CD4-positive, alpha-beta memory T cell (primary cell): ENCODE results near the gene BBS2. TPM values are rescaled to one million over a fixed set of nuclear protein-coding genes. Genes with fewer than 3 reads are reported as not detected.

Source experiments
- CTCF ChIA-PET: fragments of 350-600 bp; sonication (Branson Sonifier 250); formaldehyde crosslinking; loops from one replicate; lab custom pipeline; 2021; ENCODE audit warnings: inconsistent platforms; ENCODE audit not compliant: partially characterized antibody; lab: Charles Lee
- POLR2A ChIA-PET: fragments of 350-600 bp; sonication (Branson Sonifier 250); formaldehyde crosslinking; loops from one replicate; lab custom pipeline; 2021; ENCODE audit not compliant: partially characterized antibody; lab: Charles Lee
- DNase-seq, 5 donors: peaks; one replicate each; pipeline versions ENCODE4 v3.0.0 to v3.0.0-alpha.2; 2020 to 2022; ENCODE audit warnings: mixed read lengths in 1 of 5
- H3K27ac ChIP-seq: one replicate; pipeline ENCODE4 v1.7.0; 2013; ENCODE audit warnings: low read depth, low read length
- H3K27me3 ChIP-seq: 2 replicates; pipeline ENCODE4 v1.7.0; 2013; ENCODE audit warnings: mild to moderate bottlenecking, low read length, moderate library complexity; ENCODE audit not compliant: insufficient read depth
- H3K36me3 ChIP-seq: 2 replicates; pipeline ENCODE4 v1.7.0; 2013; ENCODE audit warnings: mild to moderate bottlenecking, low read length, moderate library complexity; ENCODE audit not compliant: insufficient read depth
- H3K4me1 ChIP-seq: 2 replicates; pipeline ENCODE4 v1.7.0; 2013; ENCODE audit warnings: mild to moderate bottlenecking, low read length, moderate library complexity; ENCODE audit not compliant: insufficient read depth
- H3K4me3 ChIP-seq, 2 donors: one replicate each; pipeline ENCODE4 v1.7.0; 2013; ENCODE audit warnings: low read length in 2 of 2, mild to moderate bottlenecking in 1 of 2
- H3K9me3 ChIP-seq, 2 donors: one replicate each; pipeline ENCODE4 v1.7.0; 2013; ENCODE audit warnings: low read length in 2 of 2, control low read depth in 1 of 2; ENCODE audit not compliant: control insufficient read depth in 1 of 2
- H3K27ac Mint-ChIP-seq, 7 donors: one replicate each; pipeline ENCODE4 v1.8.0; 2020 to 2021; ENCODE audit warnings: mixed read lengths in 7 of 7, mild to moderate bottlenecking in 6 of 7, inconsistent platforms in 3 of 7, moderate library complexity in 3 of 7
- H3K27me3 Mint-ChIP-seq, 2 donors: one replicate each; pipeline ENCODE4 v1.8.0; 2020 to 2021; ENCODE audit warnings: mixed read lengths in 2 of 2
- H3K36me3 Mint-ChIP-seq, 2 donors: one replicate each; pipeline ENCODE4 v1.8.0; 2020 to 2021; ENCODE audit warnings: mixed read lengths in 2 of 2, inconsistent platforms in 1 of 2, mild to moderate bottlenecking in 1 of 2
- H3K4me1 Mint-ChIP-seq, 4 donors: one replicate each; pipeline ENCODE4 v1.8.0; 2020 to 2021; ENCODE audit warnings: mixed read lengths in 4 of 4, mild to moderate bottlenecking in 1 of 4
- H3K4me3 Mint-ChIP-seq, 8 donors: one replicate each; pipeline ENCODE4 v1.8.0; 2020 to 2021; ENCODE audit warnings: mixed read lengths in 8 of 8, mild to moderate bottlenecking in 7 of 8, moderate library complexity in 6 of 8, inconsistent platforms in 3 of 8
- H3K9me3 Mint-ChIP-seq, 8 donors: one replicate each; pipeline ENCODE4 v1.8.0; 2020 to 2021; ENCODE audit warnings: mixed read lengths in 8 of 8, mild to moderate bottlenecking in 5 of 8, inconsistent platforms in 3 of 8, moderate library complexity in 1 of 8
- intact Hi-C: fragments of 100-400 bp; cut with micrococcal nuclease; formaldehyde crosslinking; loops from one replicate; pipeline ENCODE4 v1.15.1; 2023
- polyA plus RNA-seq, 2 donors: library from polyadenylated mRNA; unstranded; fragments of 300-500 nt; fragmentation: Illumina TruSeq; gene quantifications; one replicate each; pipeline ENCODE4 v1.2.3, GENCODE V29; 2021
- total RNA-seq, 2 experiments: library from RNA; stranded (reverse); gene quantifications; one replicate each; pipeline ENCODE4 v1.2.3, GENCODE V29; 2021

The BBS2 gene
- total and polyA plus RNA-seq, 4 experiments from 2014 or later = 36.6 to 96.0 (median 67.5) TPM

GRCh38 chr16:56451753-56452689, 67.8 kb downstream of the BBS2 start:
- Mint-ChIP-seq H3K27me3 (no peaks in the 10 kb centered on the region), H3K27ac (peak overlapping the region; percentile 89 to 100 (median 98)), H3K4me3 (peak overlapping the region; percentile 96 to 100 (median 99)), H3K9me3 (no peaks in the 10 kb centered on the region), H3K4me1 (peaks cover 42 to 68% (median 55%) of the 10 kb centered on the region in 4 donors), H3K36me3 (peaks cover 26 to 50% of the 10 kb centered on the region in 2 donors)
- H3K27me3 ChIP-seq = no peaks in the 10 kb centered on the region
- POLR2A ChIA-PET = interaction anchor here (0.8 to 1.7 kb wide), 17 partner anchors 9 to 277 kb away, joined by 3 to 15 read pairs (median 4); partner anchors contain the start of genes AMFR, BBS2 and MT1X
- peak overlapping the region; percentile 54 to 95 for H3K4me3 ChIP-seq
- CTCF ChIA-PET = interaction anchor here (0.6 to 1.2 kb wide), 8 partner anchors 14 to 684 kb away, joined by 3 to 6 read pairs (median 3); no protein-coding TSS in a partner anchor
- intact Hi-C loops = loop anchor here (1.0 to 5.0 kb wide), 4 partner anchors 27 to 1283 kb away; partner anchors contain the start of genes AMFR, BBS2, KATNB1 and MT1X
- H3K9me3 ChIP-seq = no peaks in the 10 kb centered on the region
- peaks cover 56% of the 10 kb centered on the region for H3K4me1 ChIP-seq
- H3K27ac ChIP-seq = peak overlapping the region; percentile 73
- peaks cover 25% of the 10 kb centered on the region for H3K36me3 ChIP-seq
- DNase-seq = peak in 2 of 5 donors; percentile 4 to 9

- no peaks in the 10 kb centered on the region for H3K9me3 Mint-ChIP-seq
- POLR2A ChIA-PET = interaction anchor here (0.8 to 1.7 kb wide), 17 partner anchors 9 to 277 kb away, joined by 3 to 15 read pairs (median 4); partner anchors contain the start of genes AMFR, BBS2 and MT1X
- intact Hi-C loops = loop anchor here (1.0 to 5.0 kb wide), 4 partner anchors 26 to 1284 kb away; partner anchors contain the start of genes AMFR, BBS2, KATNB1 and MT1X
- no peaks in the 10 kb centered on the region for H3K27me3 Mint-ChIP-seq
- H3K36me3 Mint-ChIP-seq = peaks cover 18 to 46% of the 10 kb centered on the region in 2 donors
- peaks cover 38 to 69% (median 56%) of the 10 kb centered on the region in 4 donors for H3K4me1 Mint-ChIP-seq
- H3K36me3 ChIP-seq = peaks cover 18% of the 10 kb centered on the region
- peak within 1 kb of the TSS; percentile 73 for H3K27ac ChIP-seq
- CTCF ChIA-PET = interaction anchor here (1.0 to 1.2 kb wide), 6 partner anchors 15 to 251 kb away, joined by 3 to 6 read pairs (median 3); no protein-coding TSS in a partner anchor
- H3K4me3 Mint-ChIP-seq = peak within 1 kb of the TSS; percentile 96 to 100 (median 99)
- H3K27me3 ChIP-seq = no peaks in the 10 kb centered on the region
- H3K4me1 ChIP-seq = peaks cover 57% of the 10 kb centered on the region
- H3K27ac Mint-ChIP-seq = peak within 1 kb of the TSS; percentile 89 to 100 (median 98)
- H3K9me3 ChIP-seq = no peaks in the 10 kb centered on the region
- H3K4me3 ChIP-seq = peak within 1 kb of the TSS; percentile 54 to 95
- peak; percentile 92 to 97 (median 94) for DNase-seq
Measured at GRCh38 chr16:56450986-56451752, 68.7 kb downstream of the BBS2 start, which contains the start of the genes NUDT21 and OGFOD1. TSS of gene NUDT21 (minus strand) at chr16:56451332. CDS start at chr16:56451202, 130 bp downstream. TSS of gene OGFOD1 (plus strand) at chr16:56451554. CDS start at chr16:56451613, 59 bp downstream.

GRCh38 chr16:56450275-56450985, 69.4 kb downstream of the BBS2 start:
- no peaks in the 10 kb centered on the region for H3K27me3 Mint-ChIP-seq
- H3K27ac ChIP-seq = peak overlapping the region; percentile 73
- CTCF ChIA-PET = interaction anchor here (1.0 to 1.2 kb wide), 6 partner anchors 15 to 252 kb away, joined by 3 to 6 read pairs (median 3); no protein-coding TSS in a partner anchor
- H3K27me3 ChIP-seq = no peaks in the 10 kb centered on the region
- no peaks in the 10 kb centered on the region for H3K9me3 ChIP-seq
- peaks cover 12% of the 10 kb centered on the region for H3K36me3 ChIP-seq
- no peaks in the 10 kb centered on the region for H3K9me3 Mint-ChIP-seq
- H3K36me3 Mint-ChIP-seq = peaks cover 16 to 46% of the 10 kb centered on the region in 2 donors
- H3K4me1 Mint-ChIP-seq = peaks cover 30 to 66% (median 55%) of the 10 kb centered on the region in 4 donors
- peak overlapping the region; percentile 89 to 100 (median 98) for H3K27ac Mint-ChIP-seq
- H3K4me1 ChIP-seq = peaks cover 57% of the 10 kb centered on the region
- POLR2A ChIA-PET = interaction anchor here (1.0 to 1.7 kb wide), 15 partner anchors 8 to 278 kb away, joined by 3 to 15 read pairs (median 4); partner anchors contain the start of genes AMFR, BBS2 and MT1X
- DNase-seq = peak in 1 of 5 donors; percentile 5
- peak overlapping the region; percentile 54 to 95 for H3K4me3 ChIP-seq
- intact Hi-C loops = loop anchor here (2.0 to 5.0 kb wide), 2 partner anchors 232 to 1284 kb away; partner anchors contain the start of genes KATNB1 and MT1X
- peak overlapping the region; percentile 96 to 100 (median 99) for H3K4me3 Mint-ChIP-seq

- Mint-ChIP-seq H3K9me3 (no peaks in the 10 kb centered on the region), H3K4me1 (peaks cover 29 to 59% (median 48%) of the 10 kb centered on the region in 4 donors), H3K27me3 (no peaks in the 10 kb centered on the region), H3K36me3 (peaks cover 5 to 44% of the 10 kb centered on the region in 2 donors), H3K27ac (peak overlapping the region in 6 of 7 donors; percentile 30 to 79 (median 54)), H3K4me3 (peak overlapping the region in 4 of 8 donors; percentile 24 to 64 (median 39))
- intact Hi-C loops = no loop called here
- ChIA-PET CTCF (no interaction called here), POLR2A (no interaction called here)
- H3K9me3 ChIP-seq = no peaks in the 10 kb centered on the region
- H3K27ac ChIP-seq = no peak overlapping the region
- H3K27me3 ChIP-seq = no peaks in the 10 kb centered on the region
- no peak overlapping the region for H3K4me3 ChIP-seq
- DNase-seq = no peak
- H3K4me1 ChIP-seq = peaks cover 49% of the 10 kb centered on the region
- H3K36me3 ChIP-seq = peaks cover 3% of the 10 kb centered on the region
Measured at GRCh38 chr16:56448005-56448404, 71.8 kb downstream of the BBS2 start.

- peaks cover 42% of the 10 kb centered on the region for H3K4me1 ChIP-seq
- no peaks in the 10 kb centered on the region for H3K27me3 Mint-ChIP-seq
- ChIA-PET CTCF (interaction anchor here (0.6 kb wide), 1 partner anchor 564 kb away, joined by 3 read pairs; no protein-coding TSS in a partner anchor), POLR2A (no interaction called here)
- peaks cover 3% of the 10 kb centered on the region for H3K36me3 ChIP-seq
- no peak overlapping the region for H3K27ac ChIP-seq
- no peak overlapping the region for H3K4me3 ChIP-seq
- DNase-seq = no peak
- peak overlapping the region in 1 of 7 donors; percentile 23 for H3K27ac Mint-ChIP-seq
- no peaks in the 10 kb centered on the region for H3K27me3 ChIP-seq
- H3K4me1 Mint-ChIP-seq = peaks cover 25 to 54% (median 43%) of the 10 kb centered on the region in 4 donors
- peak overlapping the region in 1 of 8 donors; percentile 24 for H3K4me3 Mint-ChIP-seq
- H3K9me3 Mint-ChIP-seq = no peaks in the 10 kb centered on the region
- peaks cover 12 to 48% of the 10 kb centered on the region in 2 donors for H3K36me3 Mint-ChIP-seq
- H3K9me3 ChIP-seq = no peaks in the 10 kb centered on the region
- intact Hi-C loops = no loop called here
Measured at GRCh38 chr16:56447286-56447685, 72.5 kb downstream of the BBS2 start.

- POLR2A ChIA-PET = interaction anchor here (1.4 kb wide), 1 partner anchor 14 kb away, joined by 3 read pairs; no protein-coding TSS in a partner anchor
- Histone ChIP-seq H3K36me3 (peaks cover 19% of the 10 kb centered on the region), H3K27me3 (no peaks in the 10 kb centered on the region), H3K9me3 (no peaks in the 10 kb centered on the region), H3K27ac (no peak overlapping the region), H3K4me1 (no peaks in the 10 kb centered on the region), H3K4me3 (no peak overlapping the region)
- no peaks in the 10 kb centered on the region for H3K9me3 Mint-ChIP-seq
- peaks cover 43 to 65% of the 10 kb centered on the region in 2 donors for H3K36me3 Mint-ChIP-seq
- CTCF ChIA-PET = interaction anchor here (1.5 kb wide), 1 partner anchor 14 kb away, joined by 3 read pairs; no protein-coding TSS in a partner anchor
- peaks cover 0 to 10% (median 6%) of the 10 kb centered on the region in 4 donors for H3K4me1 Mint-ChIP-seq
- DNase-seq = no peak
- peak overlapping the region in 4 of 7 donors; percentile 3 to 86 (median 26) for H3K27ac Mint-ChIP-seq
- intact Hi-C loops = no loop called here
- no peaks in the 10 kb centered on the region for H3K27me3 Mint-ChIP-seq
- H3K4me3 Mint-ChIP-seq = no peak overlapping the region
Measured at GRCh38 chr16:56438038-56438437, 81.8 kb downstream of the BBS2 start.
